ENCODE results near the gene PRKX. TPM values are rescaled to one million over a fixed set of nuclear protein-coding genes. Genes with fewer than 3 reads are reported as not detected.
"Not testable (repeated sequence)": the region's sequence is repeated elsewhere in the genome, so short reads cannot be mapped to it uniquely, and the experiment has no call there.

The PRKX gene
- total RNA-seq, 4 donors from 2014 or later = 1.1 to 69.7 (median 18.1) TPM

DNA sequence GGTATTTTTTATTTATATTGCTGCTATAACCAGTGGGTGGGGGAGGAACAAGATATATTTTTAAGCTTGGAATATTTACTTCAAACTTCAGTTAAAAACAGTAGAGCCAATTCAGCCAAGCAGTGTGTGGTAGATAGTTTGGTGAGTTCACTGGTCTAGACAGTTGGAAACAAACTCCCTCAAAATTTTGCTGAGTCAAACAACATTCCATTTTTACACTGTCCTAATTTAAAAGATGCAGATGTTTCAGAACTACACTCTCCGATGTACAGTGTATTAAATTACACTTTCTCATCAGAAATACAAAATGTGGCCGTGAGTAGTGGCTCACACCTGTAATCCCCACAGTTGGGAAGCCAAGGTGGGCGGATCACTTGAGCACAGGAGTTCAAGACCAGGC, 23.3 kb downstream of the PRKX start:
- H3K27ac ChIP-seq = no peak overlapping the region
- intact Hi-C loops (cut with DNase I; ENCODE audit: low total_unique reads) (no loop called here), in situ Hi-C loops (cut with MboI; ENCODE audit: low pct_ligation_motif_present in 1 of 4, low pct_unique_long_range_greater_than_20kb in 1 of 4, low sequenced_read_pairs in 3 of 4) (no loop called here)
- no peaks in the 10 kb centered on the region for H3K9me3 ChIP-seq
- 76% methylated on average over 3 of the region's 3 CpGs; no CpG with 5 or more reads in 1 of the 2 donors for WGBS, 2 donors (ENCODE audit: low coverage in 1 of 2)
- H3K27me3 ChIP-seq = no peaks in the 10 kb centered on the region
- H3K4me1 ChIP-seq = peaks cover 0 to 9% (median 2%) of the 10 kb centered on the region in 4 donors
- H3K4me3 ChIP-seq = no peak overlapping the region
- TF ChIP-seq, protein P1, sequence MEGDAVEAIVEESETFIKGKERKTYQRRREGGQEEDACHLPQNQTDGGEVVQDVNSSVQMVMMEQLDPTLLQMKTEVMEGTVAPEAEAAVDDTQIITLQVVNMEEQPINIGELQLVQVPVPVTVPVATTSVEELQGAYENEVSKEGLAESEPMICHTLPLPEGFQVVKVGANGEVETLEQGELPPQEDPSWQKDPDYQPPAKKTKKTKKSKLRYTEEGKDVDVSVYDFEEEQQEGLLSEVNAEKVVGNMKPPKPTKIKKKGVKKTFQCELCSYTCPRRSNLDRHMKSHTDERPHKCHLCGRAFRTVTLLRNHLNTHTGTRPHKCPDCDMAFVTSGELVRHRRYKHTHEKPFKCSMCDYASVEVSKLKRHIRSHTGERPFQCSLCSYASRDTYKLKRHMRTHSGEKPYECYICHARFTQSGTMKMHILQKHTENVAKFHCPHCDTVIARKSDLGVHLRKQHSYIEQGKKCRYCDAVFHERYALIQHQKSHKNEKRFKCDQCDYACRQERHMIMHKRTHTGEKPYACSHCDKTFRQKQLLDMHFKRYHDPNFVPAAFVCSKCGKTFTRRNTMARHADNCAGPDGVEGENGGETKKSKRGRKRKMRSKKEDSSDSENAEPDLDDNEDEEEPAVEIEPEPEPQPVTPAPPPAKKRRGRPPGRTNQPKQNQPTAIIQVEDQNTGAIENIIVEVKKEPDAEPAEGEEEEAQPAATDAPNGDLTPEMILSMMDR (IDR thresholded peaks at IDR 0.05) = no peak
- TF ChIP-seq POLR2A (IDR thresholded peaks at IDR 0.05) (no peak), POLR2AphosphoS5 (IDR thresholded peaks at IDR 0.05) (no peak), EP300 (IDR thresholded peaks at IDR 0.05; ENCODE audit: low read depth) (no peak)
- H3K36me3 ChIP-seq = no peaks in the 10 kb centered on the region
- no peak for DNase-seq

GRCh38 chrX:3683236-3683635, 30.2 kb downstream of the PRKX start:
- DNase-seq; H3K27ac ChIP-seq; H3K27me3 ChIP-seq; in situ Hi-C loops (cut with MboI; ENCODE audit: low pct_ligation_motif_present in 1 of 4, low pct_unique_long_range_greater_than_20kb in 1 of 4, low sequenced_read_pairs in 3 of 4); H3K36me3 ChIP-seq; intact Hi-C loops (cut with DNase I; ENCODE audit: low total_unique reads); H3K9me3 ChIP-seq; H3K4me3 ChIP-seq: not testable (repeated sequence)
- 94% methylated on average over 7 of the region's 7 CpGs; no CpG with 5 or more reads in 1 of the 2 donors for WGBS, 2 donors (ENCODE audit: low coverage in 1 of 2)
- peaks cover 0 to 22% (median 16%) of the 10 kb centered on the region in 4 donors for H3K4me1 ChIP-seq

- peak overlapping the region in 1 of 4 donors; percentile 59 for H3K27ac ChIP-seq
- no peak overlapping the region for H3K4me3 ChIP-seq
- WGBS, 2 donors (ENCODE audit: low coverage in 1 of 2) = 79% methylated on average over 7 of the region's 7 CpGs; no CpG with 5 or more reads in 1 of the 2 donors
- H3K9me3 ChIP-seq = no peaks in the 10 kb centered on the region
- TF ChIP-seq EP300 (IDR thresholded peaks at IDR 0.05; ENCODE audit: low read depth) (no peak), POLR2A (IDR thresholded peaks at IDR 0.05) (no peak), POLR2AphosphoS5 (IDR thresholded peaks at IDR 0.05) (no peak)
- TF ChIP-seq, protein P1 (IDR thresholded peaks at IDR 0.05) = no peak
- intact Hi-C loops (cut with DNase I; ENCODE audit: low total_unique reads) (no loop called here), in situ Hi-C loops (cut with MboI; ENCODE audit: low pct_ligation_motif_present in 1 of 4, low pct_unique_long_range_greater_than_20kb in 1 of 4, low sequenced_read_pairs in 3 of 4) (no loop called here)
- H3K36me3 ChIP-seq = no peaks in the 10 kb centered on the region
- no peaks in the 10 kb centered on the region for H3K27me3 ChIP-seq
- no peak for DNase-seq
- H3K4me1 ChIP-seq = peaks cover 0 to 26% (median 19%) of the 10 kb centered on the region in 4 donors
Measured at GRCh38 chrX:3680459-3680858, 33.0 kb downstream of the PRKX start.

DNA sequence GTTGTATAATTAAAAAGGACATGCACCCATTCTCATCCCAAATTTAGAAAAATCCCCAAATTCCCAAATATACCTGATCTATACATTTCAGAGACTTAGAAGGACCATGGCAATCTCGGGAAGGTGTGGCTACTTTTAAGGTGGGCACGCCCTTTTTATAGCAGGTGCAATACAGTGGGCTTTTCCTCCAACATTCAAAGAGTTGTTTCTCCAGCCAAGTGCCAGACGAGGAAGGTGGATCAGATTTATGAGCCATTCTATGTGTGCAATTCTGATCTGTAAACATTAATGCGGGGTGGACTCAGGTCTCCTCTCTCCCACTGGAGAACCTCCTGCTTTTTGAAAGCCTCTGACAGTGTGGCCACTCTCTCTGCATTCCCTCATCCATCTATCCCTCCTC, 33.8 kb downstream of the PRKX start:
- no peak for TF ChIP-seq POLR2A (IDR thresholded peaks at IDR 0.05)
- TF ChIP-seq POLR2AphosphoS5 (IDR thresholded peaks at IDR 0.05) = no peak
- TF ChIP-seq EP300 (IDR thresholded peaks at IDR 0.05; ENCODE audit: low read depth) = no peak
- TF ChIP-seq, protein P1 (IDR thresholded peaks at IDR 0.05) = no peak
- WGBS, 2 donors (ENCODE audit: low coverage in 1 of 2) = 55% methylated on average over 4 of the region's 4 CpGs; no CpG with 5 or more reads in 1 of the 2 donors
- H3K9me3 ChIP-seq = no peaks in the 10 kb centered on the region
- in situ Hi-C loops (cut with MboI; ENCODE audit: low pct_ligation_motif_present in 1 of 4, low pct_unique_long_range_greater_than_20kb in 1 of 4, low sequenced_read_pairs in 3 of 4) (no loop called here), intact Hi-C loops (cut with DNase I; ENCODE audit: low total_unique reads) (no loop called here)
- H3K4me3 ChIP-seq = no peak overlapping the region
- peak; percentile 55 for DNase-seq
- H3K36me3 ChIP-seq = no peaks in the 10 kb centered on the region
- peak overlapping the region in 1 of 4 donors; percentile 59 for H3K27ac ChIP-seq
- peaks cover 0 to 26% (median 19%) of the 10 kb centered on the region in 4 donors for H3K4me1 ChIP-seq
- no peaks in the 10 kb centered on the region for H3K27me3 ChIP-seq

- peaks cover 0 to 26% (median 19%) of the 10 kb centered on the region in 4 donors for H3K4me1 ChIP-seq
- in situ Hi-C loops (cut with MboI; ENCODE audit: low pct_ligation_motif_present in 1 of 4, low pct_unique_long_range_greater_than_20kb in 1 of 4, low sequenced_read_pairs in 3 of 4) = no loop called here
- H3K27ac ChIP-seq = no peak overlapping the region
- H3K4me3 ChIP-seq = no peak overlapping the region
- 72% methylated on average over 6 of the region's 6 CpGs; no CpG with 5 or more reads in 1 of the 2 donors for WGBS, 2 donors (ENCODE audit: low coverage in 1 of 2)
- DNase-seq = no peak
- intact Hi-C loops (cut with DNase I; ENCODE audit: low total_unique reads) = no loop called here
- TF ChIP-seq POLR2AphosphoS5 (IDR thresholded peaks at IDR 0.05) (no peak), EP300 (IDR thresholded peaks at IDR 0.05; ENCODE audit: low read depth) (no peak), POLR2A (IDR thresholded peaks at IDR 0.05) (no peak)
- TF ChIP-seq, protein P1 (IDR thresholded peaks at IDR 0.05) = no peak
- no peaks in the 10 kb centered on the region for H3K36me3 ChIP-seq
- no peaks in the 10 kb centered on the region for H3K27me3 ChIP-seq
- H3K9me3 ChIP-seq = no peaks in the 10 kb centered on the region
Measured at GRCh38 chrX:3678328-3678727, 35.1 kb downstream of the PRKX start.

Measured in transverse colon (tissue), 4 donors.